Heart right ventricle (tissue), 16 donors: ENCODE results near the gene OTULIN. TPM values are rescaled to one million over a fixed set of nuclear protein-coding genes. Genes with fewer than 3 reads are reported as not detected.
A peak's percentile ranks its signal among the peaks of the same experiment; 100 is the strongest.

ENCODE experiments used
- ATAC-seq, 8 donors: fragments of 200-7000 bp; cut with Tn5 transposase; one replicate each; pipeline ENCODE4 v1.9.1; 2020; ENCODE audit warnings: mild to moderate bottlenecking in 8 of 8, moderate library complexity in 8 of 8, moderate number of reproducible peaks in 1 of 8
- DNase-seq, 2 donors: peaks; one replicate each; pipeline ENCODE4 v3.0.0-alpha.2; 2020
- H3K27ac ChIP-seq, 10 donors: fragments of 200-600 bp; sonication (generic) in 2 of 10; one replicate each; pipeline versions ENCODE4 v1.5.0 to v1.8.0; 2020 to 2022; ENCODE audit warnings: mild to moderate bottlenecking in 3 of 10
- H3K27me3 ChIP-seq, 7 donors: fragments of 200-600 bp; one replicate each; pipeline ENCODE4 v1.8.0; 2021 to 2022; ENCODE audit warnings: mild to moderate bottlenecking in 2 of 7
- H3K36me3 ChIP-seq, 9 donors: fragments of 200-600 bp; sonication (generic) in 1 of 9; one replicate each; pipeline versions ENCODE4 v1.5.0 to v1.8.0; 2020 to 2022; ENCODE audit warnings: mild to moderate bottlenecking in 2 of 9
- H3K4me1 ChIP-seq, 9 donors: fragments of 200-600 bp; sonication (generic) in 1 of 9; one replicate each; pipeline versions ENCODE4 v1.5.0 to v1.8.0; 2020 to 2022; ENCODE audit warnings: mild to moderate bottlenecking in 4 of 9
- H3K4me3 ChIP-seq, 10 donors: fragments of 200-600 bp; sonication (generic) in 2 of 10; one replicate each; pipeline versions ENCODE4 v1.5.0 to v1.8.0; 2020 to 2022; ENCODE audit warnings: mild to moderate bottlenecking in 7 of 10, moderate library complexity in 2 of 10
- H3K9me3 ChIP-seq, 11 donors: fragments of 200-600 bp in 10 of 11; sonication (generic) in 2 of 11; one replicate each; pipeline versions ENCODE4 v1.5.0 to v1.8.0; 2013 to 2022; ENCODE audit warnings: mild to moderate bottlenecking in 2 of 11, control low read depth in 1 of 11, moderate library complexity in 1 of 11
- CTCF ChIP-seq, 9 donors: fragments of 200-600 bp; sonication (generic) in 2 of 9; IDR thresholded peaks; one replicate each; pipeline versions ENCODE4 v1.5.0 to v1.8.0; 2021 to 2022; ENCODE audit warnings: antibody characterized with exemption in 9 of 9, mild to moderate bottlenecking in 5 of 9, moderate library complexity in 1 of 9
- WGBS, 2 donors: extraction: QIAGEN DNeasy Blood & Tissue Kit; methylation state at CpG; one replicate each; pipeline ENCODE4 v1.1.7; 2013; ENCODE audit warnings: inconsistent platforms in 1 of 2; 5-methylcytosine and 5-hydroxymethylcytosine counted together
- intact Hi-C, 10 donors: fragments of 100-400 bp; cut with DNase I; formaldehyde crosslinking; loops; one replicate each; pipeline versions ENCODE4 v1.11.1 to v1.14.2; 2022
- polyA plus RNA-seq, 2 donors: library from polyadenylated mRNA; stranded (reverse); fragments of 200-250 nt; gene quantifications; one replicate each; pipeline ENCODE4 v1.2.3, GENCODE V29; 2013
- total RNA-seq, 10 donors: library from RNA; stranded (reverse); fragmentation: NEBNext Ultra II Directional in 3 of 10; extraction: Animal tissue kit (Norgen Biotek cat#: 25700) in 3 of 10; gene quantifications; one replicate each; pipeline versions ENCODE4 v1.2.1 to v1.2.4, GENCODE V29; 2021 to 2023
- donor health status: Arrhythmogenic right ventricular cardiomyopathy.
- donor health status: ischemic (EF 13 %, LVEDD 7.1; RV severe dilation, severe dysfunction).
- donor health status: healthy with polysubstance abuse.
- donor health status: DM: no; HTN: yes; CAD: no.
- donor health status: DM: no; HTN: no; CAD: no.
- donor health status: ischemic (EF 25% LVEDD 6.9; RV normal size, moderate dysfunction).
- donor health status: ischemic (EF 25% LVEDD 5.7; RV mildly dilated, moderate dysfunction).
- donor health status: healthy.
- donor health status: DM: yes; HTN: yes; CAD: no.
- donor health status: Ischemic cardiomyopathy.
- donor health status: ischemic (EF 35%, LVEDD 5.7; RV mildly dilated, moderate dysfunction).
- donor health status: nonischemic (EF 11% LVEDD 7.7; RV severe dilation, severe dysfunction).
- donor health status: DM: yes; HTN: yes; CAD: no.
- donor health status: PGD.
- donor health status: ischemic (EF 29% LVEDD 5.4; RV normal size, mild dysfunction).
- donor health status: nonischemic (EF 23%, LVEDD 6.1; RV moderate dilation, normal function).

The OTULIN gene
- total and polyA plus RNA-seq, 12 donors: 4.4 to 35.1 (median 24.6) TPM

DNA sequence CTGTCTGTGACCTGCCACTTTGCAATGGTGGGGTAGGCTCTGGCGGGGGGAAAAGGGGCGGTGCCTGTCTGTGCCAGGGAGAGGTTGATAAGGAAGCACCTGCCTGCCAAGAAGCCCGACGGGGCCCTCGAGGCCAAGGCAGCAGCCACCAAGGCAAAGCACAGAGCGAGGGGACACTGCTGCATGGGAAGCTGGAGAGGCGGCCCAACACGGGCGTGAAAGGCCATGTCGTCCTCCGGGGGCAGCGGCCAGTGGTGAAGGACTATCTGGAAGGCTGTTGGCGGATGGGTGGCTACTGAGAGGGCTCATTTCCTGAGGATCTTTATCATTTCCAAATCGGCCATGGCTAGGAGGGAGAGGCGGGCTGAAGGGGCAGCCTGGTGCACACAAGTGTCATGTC lies 66.4 kb downstream of the OTULIN start:
- DNase-seq (no peak), ATAC-seq (peak in 2 of 8 donors; percentile 8 to 19)
- Histone ChIP-seq H3K4me3 (no peak overlapping the region), H3K27me3 (no peaks in the 10 kb centered on the region), H3K36me3 (peaks cover 0 to 75% (median 7%) of the 10 kb centered on the region in 9 donors), H3K27ac (no peak overlapping the region), H3K4me1 (peaks cover 10 to 46% (median 18%) of the 10 kb centered on the region in 9 donors), H3K9me3 (no peaks in the 10 kb centered on the region)
- intact Hi-C loops: loop anchor here in 2 of 10 donors (10.0 kb wide), 2 partner anchors 134 to 144 kb away; partner anchors contain the start of gene ANKH (in 1 of the 2)
- TF ChIP-seq CTCF (IDR thresholded peaks at IDR 0.05): no peak
- WGBS, 2 donors: 68 to 73% methylated on average over 15 of the region's 15 CpGs

DNA sequence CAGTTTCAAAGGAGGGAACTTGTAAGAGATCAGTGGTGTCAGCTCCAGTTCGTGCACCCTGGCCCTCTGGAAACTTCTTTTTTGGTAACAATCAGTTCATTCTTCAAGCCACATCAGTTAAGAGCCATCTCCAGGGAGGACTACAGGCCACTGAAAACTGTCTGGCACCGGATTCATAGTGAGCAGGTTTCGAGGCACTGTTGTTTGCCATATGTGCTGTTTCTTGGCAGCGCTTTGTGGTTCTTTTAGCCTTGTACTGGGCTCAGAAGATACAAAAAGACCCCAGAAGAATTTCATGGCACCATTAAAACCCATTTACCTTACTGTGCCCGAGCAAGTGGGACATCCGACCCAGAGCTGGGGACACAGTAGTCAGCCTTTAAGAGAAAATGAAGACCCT lies 68.5 kb downstream of the OTULIN start:
- Histone ChIP-seq H3K27ac (no peak overlapping the region), H3K27me3 (no peaks in the 10 kb centered on the region), H3K4me1 (peaks cover 6 to 46% (median 15%) of the 10 kb centered on the region in 9 donors), H3K4me3 (no peak overlapping the region), H3K36me3 (peaks cover 0 to 84% (median 16%) of the 10 kb centered on the region in 9 donors), H3K9me3 (no peaks in the 10 kb centered on the region)
- no peak for TF ChIP-seq CTCF (IDR thresholded peaks at IDR 0.05)
- ATAC-seq: no peak
- intact Hi-C loops: loop anchor here in 2 of 10 donors (10.0 kb wide), 2 partner anchors 132 to 142 kb away; partner anchors contain the start of gene ANKH (in 1 of the 2)
- 90 to 92% methylated on average over 6 of the region's 6 CpGs for WGBS, 2 donors
- no peak for DNase-seq

- intact Hi-C loops: loop anchor here in 2 of 10 donors (10.0 kb wide), 2 partner anchors 131 to 141 kb away; partner anchors contain the start of gene ANKH (in 1 of the 2)
- no peaks in the 10 kb centered on the region for H3K27me3 ChIP-seq
- peaks cover 0 to 89% (median 16%) of the 10 kb centered on the region in 9 donors for H3K36me3 ChIP-seq
- WGBS, 2 donors: 95 to 97% methylated on average over 16 of the region's 16 CpGs
- DNase-seq (no peak), ATAC-seq (no peak)
- no peaks in the 10 kb centered on the region for H3K9me3 ChIP-seq
- no peak overlapping the region for H3K27ac ChIP-seq
- H3K4me1 ChIP-seq: peaks cover 5 to 39% (median 12%) of the 10 kb centered on the region in 9 donors
- no peak overlapping the region for H3K4me3 ChIP-seq
- TF ChIP-seq CTCF (IDR thresholded peaks at IDR 0.05): no peak
Measured at GRCh38 chr5:14733661-14734060, 69.1 kb downstream of the OTULIN start.

GRCh38 chr5:14734396-14734795 lies 69.9 kb downstream of the OTULIN start:
- Histone ChIP-seq H3K27me3 (no peaks in the 10 kb centered on the region), H3K4me1 (peaks cover 9 to 41% (median 17%) of the 10 kb centered on the region in 9 donors), H3K36me3 (peaks cover 0 to 92% (median 16%) of the 10 kb centered on the region in 9 donors), H3K9me3 (no peaks in the 10 kb centered on the region), H3K27ac (no peak overlapping the region), H3K4me3 (no peak overlapping the region)
- WGBS, 2 donors: 93 to 96% methylated on average over 13 of the region's 13 CpGs
- intact Hi-C loops: loop anchor here in 2 of 10 donors (10.0 kb wide), 2 partner anchors 130 to 140 kb away; partner anchors contain the start of gene ANKH (in 1 of the 2)
- no peak for ATAC-seq
- TF ChIP-seq CTCF (IDR thresholded peaks at IDR 0.05): no peak
- DNase-seq: no peak
